HepG2 (cell line): ENCODE measurements around the gene NEU1. TPM values are rescaled to one million over a fixed set of nuclear protein-coding genes. Genes with fewer than 3 reads are reported as not detected.

Experiments used
- ETV6 ChIP-seq: sonication (generic); formaldehyde crosslinking; conservative IDR thresholded peaks from 2 replicates; pipeline ENCODE4 v1.4.0; 2020; ENCODE audit warnings: missing genetic modification reagents
- KLF16 ChIP-seq, 2 experiments: sonication (generic) in 1 of 2; formaldehyde crosslinking in 1 of 2; IDR thresholded peaks; 2 replicates each; pipeline versions ENCODE4 v1.6.1 to v1.8.0; 2016 to 2023; ENCODE audit warnings: missing genetic modification reagents in 2 of 2, missing compliant biosample characterization in 1 of 2
- PHF20 ChIP-seq: sonication (generic); formaldehyde crosslinking; IDR thresholded peaks from 2 replicates; pipeline ENCODE4 v1.5.0; 2020; ENCODE audit warnings: mild to moderate bottlenecking, missing genetic modification reagents
- PLRG1 ChIP-seq: fragments of 450-650 bp; conservative IDR thresholded peaks from 2 replicates; pipeline ENCODE4 v1.6.1; 2016
- POLR2G ChIP-seq: fragments of 200-400 bp; formaldehyde crosslinking; IDR thresholded peaks from 2 replicates; pipeline ENCODE4 v1.6.1; 2018; ENCODE audit warnings: mild to moderate bottlenecking, low read depth, low read length, moderate library complexity
- TBL1XR1 ChIP-seq: fragments of 150-350 bp; IDR thresholded peaks from 2 replicates; pipeline ENCODE4 v1.6.1; 2014; ENCODE audit warnings: borderline replicate concordance, low read length; ENCODE audit not compliant: partially characterized antibody
- ZKSCAN1 ChIP-seq: fragments of 150-350 bp; IDR thresholded peaks from 2 replicates; pipeline ENCODE4 v1.6.1; 2014; ENCODE audit warnings: low read length
- ZNF383 ChIP-seq: sonication (generic); formaldehyde crosslinking; IDR thresholded peaks from 2 replicates; pipeline ENCODE4 v1.4.0; 2020; ENCODE audit warnings: missing genetic modification reagents, mild to moderate bottlenecking, borderline replicate concordance
- ZNF496 ChIP-seq: sonication (generic); formaldehyde crosslinking; IDR thresholded peaks from 2 replicates; pipeline ENCODE4 v1.8.1; 2023; ENCODE audit warnings: mild to moderate bottlenecking, moderate library complexity, missing genetic modification reagents; ENCODE audit not compliant: insufficient replicate concordance
- ZNF75D ChIP-seq: sonication (generic); formaldehyde crosslinking; IDR thresholded peaks from 2 replicates; pipeline ENCODE4 v1.8.1; 2023; ENCODE audit warnings: missing genetic modification reagents, mild to moderate bottlenecking, borderline replicate concordance
- ZNF790 ChIP-seq: sonication (generic); formaldehyde crosslinking; IDR thresholded peaks from 2 replicates; pipeline ENCODE4 v1.8.0; 2022; ENCODE audit warnings: missing genetic modification reagents, mild to moderate bottlenecking, borderline replicate concordance
- polyA plus RNA-seq, 8 experiments: library from polyadenylated mRNA; depleted of rRNA in 3 of 8; stranded (reverse) in 7 of 8; unstranded in 1 of 8; fragments of >200 nt; fragmentation: Illumina TruSeq in 4 of 8; extraction: Trizol in 4 of 8; gene quantifications; 2 replicates each; pipeline versions ENCODE4 v1.2.1 to v1.2.3, GENCODE V29; 2011 to 2016; ENCODE audit warnings: low read depth in 4 of 8, missing spikeins in 1 of 8, mixed read lengths in 1 of 8; ENCODE audit not compliant: insufficient read depth in 1 of 8
- total RNA-seq, 5 experiments: library from RNA; depleted of rRNA; stranded (reverse); fragments of >200 nt; fragmentation: Illumina TruSeq; extraction: Trizol; gene quantifications; 2 replicates each; pipeline ENCODE4 v1.2.3, GENCODE V29; 2016; ENCODE audit warnings: low read depth in 1 of 5
- TF ChIP-seq, protein P1 (sequence below): sonication (generic); formaldehyde crosslinking; IDR thresholded peaks from 2 replicates; pipeline ENCODE4 v1.5.1; 2020; ENCODE audit warnings: mild to moderate bottlenecking, missing genetic modification reagents, borderline replicate concordance
- TF ChIP-seq, protein P2 (sequence below): sonication (generic); formaldehyde crosslinking; IDR thresholded peaks from 2 replicates; pipeline ENCODE4 v1.8.0; 2022; ENCODE audit warnings: mild to moderate bottlenecking, missing genetic modification reagents, borderline replicate concordance
- TF ChIP-seq, protein P3 (sequence below): sonication (generic); formaldehyde crosslinking; conservative IDR thresholded peaks from 2 replicates; pipeline ENCODE4 v1.4.0; 2020; ENCODE audit warnings: missing genetic modification reagents

The NEU1 gene
- total and polyA plus RNA-seq, 2 of the 13 experiments (the other 11 are each of a cell fraction or from before 2014, with no cell fraction given): 215 to 297 TPM

DNA sequence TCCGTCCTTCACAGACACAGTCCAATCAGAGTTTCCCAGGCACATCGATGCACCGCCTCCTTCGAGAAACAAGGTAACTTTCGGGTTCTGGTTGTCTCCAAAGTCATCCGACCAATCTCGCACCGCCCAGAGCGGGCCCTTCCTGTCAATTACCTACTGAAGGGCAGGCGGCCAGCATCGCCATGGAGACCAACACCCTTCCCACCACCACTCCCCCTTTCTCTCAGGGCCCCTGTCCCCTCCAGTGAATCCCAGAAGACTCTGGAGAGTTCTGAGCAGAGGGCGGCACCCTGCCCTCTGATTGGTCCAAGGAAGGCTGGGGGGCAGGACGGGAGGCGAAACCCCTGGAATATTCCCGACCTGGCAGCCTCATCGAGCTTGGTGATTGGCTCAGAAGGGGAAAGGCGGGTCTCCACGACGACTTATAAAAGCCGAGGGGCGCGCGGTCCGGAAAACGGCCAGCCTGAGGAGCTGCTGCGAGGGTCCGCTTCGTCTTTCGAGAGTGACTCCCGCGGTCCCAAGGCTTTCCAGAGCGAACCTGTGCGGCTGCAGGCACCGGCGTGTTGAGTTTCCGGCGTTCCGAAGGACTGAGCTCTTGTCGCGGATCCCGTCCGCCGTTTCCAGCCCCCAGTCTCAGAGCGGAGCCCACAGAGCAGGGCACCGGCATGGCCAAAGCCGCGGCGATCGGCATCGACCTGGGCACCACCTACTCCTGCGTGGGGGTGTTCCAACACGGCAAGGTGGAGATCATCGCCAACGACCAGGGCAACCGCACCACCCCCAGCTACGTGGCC, 35.1 kb downstream of the NEU1 start, which contains the start of gene HSPA1B (continued):
- TF ChIP-seq ZNF383 (no peak), KLF16 (CRISPR knock-in tag; IDR thresholded peaks at IDR 0.05) (peak in 1 of 2 experiments; percentile 96; a peak in 2 of 4 replicates), PLRG1 (no peak), PHF20 (CRISPR knock-in tag) (0 out of 2 replicates have a peak, but pooled peaks have one; percentile 38), ETV6 (CRISPR knock-in tag) (peak; percentile 87; the same call in 1 of the 2 replicates), TBL1XR1 (peak; percentile 72), ZNF496 (no peak), ZNF790 (CRISPR knock-in tag) (peak; percentile 71; the same call in 1 of the 2 replicates), POLR2G (peak; percentile 100), ZNF75D (CRISPR knock-in tag) (no peak), ZKSCAN1 (no peak)
- TF ChIP-seq, protein P1, sequence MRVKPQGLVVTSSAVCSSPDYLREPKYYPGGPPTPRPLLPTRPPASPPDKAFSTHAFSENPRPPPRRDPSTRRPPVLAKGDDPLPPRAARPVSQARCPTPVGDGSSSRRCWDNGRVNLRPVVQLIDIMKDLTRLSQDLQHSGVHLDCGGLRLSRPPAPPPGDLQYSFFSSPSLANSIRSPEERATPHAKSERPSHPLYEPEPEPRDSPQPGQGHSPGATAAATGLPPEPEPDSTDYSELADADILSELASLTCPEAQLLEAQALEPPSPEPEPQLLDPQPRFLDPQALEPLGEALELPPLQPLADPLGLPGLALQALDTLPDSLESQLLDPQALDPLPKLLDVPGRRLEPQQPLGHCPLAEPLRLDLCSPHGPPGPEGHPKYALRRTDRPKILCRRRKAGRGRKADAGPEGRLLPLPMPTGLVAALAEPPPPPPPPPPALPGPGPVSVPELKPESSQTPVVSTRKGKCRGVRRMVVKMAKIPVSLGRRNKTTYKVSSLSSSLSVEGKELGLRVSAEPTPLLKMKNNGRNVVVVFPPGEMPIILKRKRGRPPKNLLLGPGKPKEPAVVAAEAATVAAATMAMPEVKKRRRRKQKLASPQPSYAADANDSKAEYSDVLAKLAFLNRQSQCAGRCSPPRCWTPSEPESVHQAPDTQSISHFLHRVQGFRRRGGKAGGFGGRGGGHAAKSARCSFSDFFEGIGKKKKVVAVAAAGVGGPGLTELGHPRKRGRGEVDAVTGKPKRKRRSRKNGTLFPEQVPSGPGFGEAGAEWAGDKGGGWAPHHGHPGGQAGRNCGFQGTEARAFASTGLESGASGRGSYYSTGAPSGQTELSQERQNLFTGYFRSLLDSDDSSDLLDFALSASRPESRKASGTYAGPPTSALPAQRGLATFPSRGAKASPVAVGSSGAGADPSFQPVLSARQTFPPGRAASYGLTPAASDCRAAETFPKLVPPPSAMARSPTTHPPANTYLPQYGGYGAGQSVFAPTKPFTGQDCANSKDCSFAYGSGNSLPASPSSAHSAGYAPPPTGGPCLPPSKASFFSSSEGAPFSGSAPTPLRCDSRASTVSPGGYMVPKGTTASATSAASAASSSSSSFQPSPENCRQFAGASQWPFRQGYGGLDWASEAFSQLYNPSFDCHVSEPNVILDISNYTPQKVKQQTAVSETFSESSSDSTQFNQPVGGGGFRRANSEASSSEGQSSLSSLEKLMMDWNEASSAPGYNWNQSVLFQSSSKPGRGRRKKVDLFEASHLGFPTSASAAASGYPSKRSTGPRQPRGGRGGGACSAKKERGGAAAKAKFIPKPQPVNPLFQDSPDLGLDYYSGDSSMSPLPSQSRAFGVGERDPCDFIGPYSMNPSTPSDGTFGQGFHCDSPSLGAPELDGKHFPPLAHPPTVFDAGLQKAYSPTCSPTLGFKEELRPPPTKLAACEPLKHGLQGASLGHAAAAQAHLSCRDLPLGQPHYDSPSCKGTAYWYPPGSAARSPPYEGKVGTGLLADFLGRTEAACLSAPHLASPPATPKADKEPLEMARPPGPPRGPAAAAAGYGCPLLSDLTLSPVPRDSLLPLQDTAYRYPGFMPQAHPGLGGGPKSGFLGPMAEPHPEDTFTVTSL (CRISPR knock-in tag): no peak
- TF ChIP-seq, protein P2, sequence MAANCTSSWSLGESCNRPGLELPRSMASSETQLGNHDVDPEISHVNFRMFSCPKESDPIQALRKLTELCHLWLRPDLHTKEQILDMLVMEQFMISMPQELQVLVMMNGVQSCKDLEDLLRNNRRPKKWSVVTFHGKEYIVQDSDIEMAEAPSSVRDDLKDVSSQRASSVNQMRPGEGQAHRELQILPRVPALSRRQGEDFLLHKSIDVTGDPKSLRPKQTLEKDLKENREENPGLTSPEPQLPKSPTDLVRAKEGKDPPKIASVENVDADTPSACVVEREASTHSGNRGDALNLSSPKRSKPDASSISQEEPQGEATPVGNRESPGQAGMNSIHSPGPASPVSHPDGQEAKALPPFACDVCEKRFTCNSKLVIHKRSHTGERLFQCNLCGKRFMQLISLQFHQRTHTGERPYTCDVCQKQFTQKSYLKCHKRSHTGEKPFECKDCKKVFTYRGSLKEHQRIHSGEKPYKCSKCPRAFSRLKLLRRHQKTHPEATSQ (CRISPR knock-in tag): peak; percentile 64; the same call in 1 of the 2 replicates
- TF ChIP-seq, protein P3, sequence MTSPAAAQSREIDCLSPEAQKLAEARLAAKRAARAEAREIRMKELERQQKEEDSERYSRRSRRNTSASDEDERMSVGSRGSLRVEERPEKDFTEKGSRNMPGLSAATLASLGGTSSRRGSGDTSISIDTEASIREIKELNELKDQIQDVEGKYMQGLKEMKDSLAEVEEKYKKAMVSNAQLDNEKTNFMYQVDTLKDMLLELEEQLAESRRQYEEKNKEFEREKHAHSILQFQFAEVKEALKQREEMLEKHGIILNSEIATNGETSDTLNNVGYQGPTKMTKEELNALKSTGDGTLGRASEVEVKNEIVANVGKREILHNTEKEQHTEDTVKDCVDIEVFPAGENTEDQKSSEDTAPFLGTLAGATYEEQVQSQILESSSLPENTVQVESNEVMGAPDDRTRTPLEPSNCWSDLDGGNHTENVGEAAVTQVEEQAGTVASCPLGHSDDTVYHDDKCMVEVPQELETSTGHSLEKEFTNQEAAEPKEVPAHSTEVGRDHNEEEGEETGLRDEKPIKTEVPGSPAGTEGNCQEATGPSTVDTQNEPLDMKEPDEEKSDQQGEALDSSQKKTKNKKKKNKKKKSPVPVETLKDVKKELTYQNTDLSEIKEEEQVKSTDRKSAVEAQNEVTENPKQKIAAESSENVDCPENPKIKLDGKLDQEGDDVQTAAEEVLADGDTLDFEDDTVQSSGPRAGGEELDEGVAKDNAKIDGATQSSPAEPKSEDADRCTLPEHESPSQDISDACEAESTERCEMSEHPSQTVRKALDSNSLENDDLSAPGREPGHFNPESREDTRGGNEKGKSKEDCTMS (CRISPR knock-in tag): peak; percentile 70; the same call in 1 of the 2 replicates
